GM12878 (cell line): ENCODE results near the gene GATA3.

Experiments used
- CTCF ChIP-seq, 3 experiments: IDR thresholded peaks in 2 of 3; conservative IDR thresholded peaks in 1 of 3; 2 replicates each; pipeline ENCODE4 v1.5.1; 2011; ENCODE audit warnings: low read depth in 3 of 3, low read length in 3 of 3, mild to moderate bottlenecking in 3 of 3, control low read depth in 2 of 3, moderate library complexity in 2 of 3, inconsistent platforms in 1 of 3, mixed read lengths in 1 of 3; ENCODE audit not compliant: control insufficient read depth in 2 of 3, insufficient read depth in 1 of 3; ENCODE audit errors: extremely low read depth in 1 of 3
- MYC ChIP-seq: IDR thresholded peaks from 2 replicates; pipeline ENCODE4 v1.6.1; 2011; ENCODE audit warnings: mild to moderate bottlenecking, low read length, moderate library complexity, inconsistent platforms; ENCODE audit not compliant: insufficient read depth, insufficient replicate concordance, insufficient read length, severe bottlenecking
- POLR2A ChIP-seq: IDR thresholded peaks from 2 replicates; pipeline ENCODE4 v1.6.1; 2011; ENCODE audit warnings: low read depth, mild to moderate bottlenecking, low read length
- SMC3 ChIP-seq: IDR thresholded peaks from 2 replicates; pipeline ENCODE4 v1.6.1; 2011; ENCODE audit warnings: low read length, improper control_type of control experiment, borderline replicate concordance
- TAF1 ChIP-seq: IDR thresholded peaks from 2 replicates; pipeline ENCODE4 v1.6.1; 2011; ENCODE audit warnings: mild to moderate bottlenecking, low read depth, low read length, borderline replicate concordance
- ZBTB40 ChIP-seq: fragments of 450-650 bp; IDR thresholded peaks from 2 replicates; pipeline ENCODE4 v1.6.1; 2016; ENCODE audit warnings: mild to moderate bottlenecking, moderate library complexity, borderline replicate concordance
- ZNF274 ChIP-seq: IDR thresholded peaks from one replicate; pipeline ENCODE4 v1.8.0; 2011; ENCODE audit not compliant: insufficient read length, insufficient read depth

- TF ChIP-seq CTCF (IDR thresholded peaks at IDR 0.05 in 2 of 3, conservative IDR thresholded peaks at IDR 0.05 in 1 of 3; ENCODE audit: control insufficient read depth in 2 of 3, extremely low read depth in 1 of 3, insufficient read depth in 1 of 3, low read depth in 3 of 3, low read length in 3 of 3) (no peak), ZBTB40 (no peak), ZNF274 (no peak), TAF1 (no peak), MYC (no peak), POLR2A (no peak), SMC3 (no peak)
Observed at GRCh38 chr10:8017277-8017676, 37.2 kb upstream of the GATA3 start.
